ENCODE results near the gene MPPED1. TPM values are rescaled to one million over a fixed set of nuclear protein-coding genes. Genes with fewer than 3 reads are reported as not detected.

MPPED1 gene
- polyA plus RNA-seq, 1 of the 3 experiments (the other 2 are of a cell fraction), result 0.03 TPM

DNA sequence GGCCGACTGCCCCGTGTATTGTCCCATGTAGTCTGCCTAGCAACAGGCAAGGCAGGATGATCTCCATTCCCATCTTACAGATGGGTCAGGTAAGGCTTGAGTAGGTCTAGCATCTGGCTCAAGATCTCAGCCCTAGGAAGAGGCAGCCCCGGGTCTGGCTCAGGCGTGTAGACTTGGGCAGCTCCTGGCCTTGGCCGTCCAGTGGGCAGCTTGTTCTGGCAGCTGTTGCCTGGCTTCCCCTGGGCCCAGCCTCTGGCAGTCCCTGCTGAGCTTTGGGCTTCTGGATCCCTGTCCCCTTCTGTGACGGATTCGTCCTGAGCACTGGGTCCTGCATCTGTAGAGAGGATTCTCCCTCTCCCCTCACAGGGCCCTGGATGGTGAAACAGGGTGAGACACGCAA, 72.4 kb downstream of the MPPED1 start:
- H3K9me3 ChIP-seq, result no peaks in the 10 kb centered on the region
- no peak overlapping the region for H2AFZ ChIP-seq (ENCODE audit: low read depth)
- CTCF ChIA-PET, result no interaction called here
- TF ChIP-seq GATA2 (CRISPR knock-in tag; IDR thresholded peaks at IDR 0.05), result no peak
- TF ChIP-seq EZH2phosphoT487 (IDR thresholded peaks at IDR 0.05; ENCODE audit: borderline replicate concordance, low read depth), result no peak
- no peak for TF ChIP-seq CHD2 (IDR thresholded peaks at IDR 0.05; ENCODE audit: low read length, partially characterized antibody)
- TF ChIP-seq JUND (IDR thresholded peaks at IDR 0.05), result no peak
- no peaks in the 10 kb centered on the region for H3F3A ChIP-seq (replicated peaks; ENCODE audit: insufficient read depth)
- H3K9me2 ChIP-seq, result no peaks in the 10 kb centered on the region
- no peaks in the 10 kb centered on the region for H3K36me3 ChIP-seq (replicated peaks in 1 of 2; ENCODE audit: control insufficient read depth in 1 of 2, insufficient read depth in 2 of 2, low read length in 1 of 2)
- H3K9ac ChIP-seq, result no peak overlapping the region
- no peaks in the 10 kb centered on the region for H3K27me3 ChIP-seq (ENCODE audit: insufficient read depth)
- WGBS (ENCODE audit: low lambda C conversion rate), result no CpG with 5 or more reads among the region's 8 CpGs
- DNase-seq, result no peak
- H3K4me2 ChIP-seq, result no peak overlapping the region
- H3K4me3 ChIP-seq (ENCODE audit: low read depth in 2 of 2, low read length in 1 of 2), result no peak overlapping the region
- H3K79me2 ChIP-seq (ENCODE audit: insufficient read depth), result no peaks in the 10 kb centered on the region
- no peaks in the 10 kb centered on the region for H4K20me1 ChIP-seq (ENCODE audit: insufficient read depth)
- peaks cover 0 to 3% of the 10 kb centered on the region in 2 experiments; a peak in 1 of 4 replicates for H3K4me1 ChIP-seq (ENCODE audit: control insufficient read depth in 1 of 2, insufficient read depth in 2 of 2, low read depth in 1 of 2, low read length in 1 of 2)
- POLR2A ChIA-PET, result no interaction called here
- H3K27ac ChIP-seq (ENCODE audit: low read depth in 2 of 2, low read length in 1 of 2), result no peak overlapping the region

DNA sequence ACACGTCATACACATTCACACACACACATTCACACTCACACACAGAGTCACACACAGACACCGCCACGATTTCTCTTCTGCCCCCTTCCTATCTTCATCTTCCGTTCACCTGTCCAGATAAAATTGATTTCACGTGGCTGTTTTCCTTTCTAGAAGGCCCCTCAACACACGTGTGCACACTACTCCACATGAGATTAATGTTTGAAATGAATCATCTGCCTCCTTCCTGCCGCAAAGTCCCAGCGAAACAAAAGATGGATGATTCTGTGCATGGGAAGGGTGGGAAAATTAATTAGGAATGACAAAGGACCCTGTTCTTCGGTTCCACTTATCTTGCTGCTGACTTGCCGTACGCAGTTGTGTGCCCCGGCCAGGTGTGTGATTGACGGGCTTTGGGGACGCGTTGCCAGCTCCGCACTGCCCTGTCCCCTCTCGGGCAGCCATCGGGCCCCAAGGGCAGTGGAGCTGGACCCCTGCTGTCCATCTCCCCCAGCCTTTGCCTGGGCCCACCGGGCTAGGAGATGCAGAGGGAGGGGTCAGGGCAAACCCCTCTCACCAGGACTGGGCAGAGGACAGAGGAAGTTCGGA, 73.8 kb downstream of the MPPED1 start:
- Histone ChIP-seq H3K79me2 (ENCODE audit: insufficient read depth) (no peaks in the 10 kb centered on the region), H2AFZ (ENCODE audit: low read depth) (no peak overlapping the region), H3K36me3 (replicated peaks in 1 of 2; ENCODE audit: control insufficient read depth in 1 of 2, insufficient read depth in 2 of 2, low read length in 1 of 2) (no peaks in the 10 kb centered on the region), H4K20me1 (ENCODE audit: insufficient read depth) (no peaks in the 10 kb centered on the region), H3K4me1 (ENCODE audit: control insufficient read depth in 1 of 2, insufficient read depth in 2 of 2, low read depth in 1 of 2, low read length in 1 of 2) (peaks cover 0 to 3% of the 10 kb centered on the region in 2 experiments; a peak in 1 of 4 replicates), H3K9ac (no peak overlapping the region), H3F3A (replicated peaks; ENCODE audit: insufficient read depth) (no peaks in the 10 kb centered on the region), H3K9me3 (no peaks in the 10 kb centered on the region), H3K9me2 (no peaks in the 10 kb centered on the region), H3K27me3 (ENCODE audit: insufficient read depth) (no peaks in the 10 kb centered on the region), H3K4me3 (ENCODE audit: low read depth in 2 of 2, low read length in 1 of 2) (no peak overlapping the region), H3K4me2 (no peak overlapping the region), H3K27ac (ENCODE audit: low read depth in 2 of 2, low read length in 1 of 2) (no peak overlapping the region)
- TF ChIP-seq FOSL2 (IDR thresholded peaks at IDR 0.05; ENCODE audit: borderline replicate concordance, low read depth) (no peak), FOXJ3 (CRISPR knock-in tag; IDR thresholded peaks at IDR 0.05) (no peak), MAX (IDR thresholded peaks at IDR 0.05; ENCODE audit: low read depth) (no peak)
- DNase-seq, result no peak
- WGBS (ENCODE audit: low lambda C conversion rate), result 61% methylated on average over 15 of the region's 20 CpGs
- POLR2A ChIA-PET, result no interaction called here
- CTCF ChIA-PET, result no interaction called here

DNA sequence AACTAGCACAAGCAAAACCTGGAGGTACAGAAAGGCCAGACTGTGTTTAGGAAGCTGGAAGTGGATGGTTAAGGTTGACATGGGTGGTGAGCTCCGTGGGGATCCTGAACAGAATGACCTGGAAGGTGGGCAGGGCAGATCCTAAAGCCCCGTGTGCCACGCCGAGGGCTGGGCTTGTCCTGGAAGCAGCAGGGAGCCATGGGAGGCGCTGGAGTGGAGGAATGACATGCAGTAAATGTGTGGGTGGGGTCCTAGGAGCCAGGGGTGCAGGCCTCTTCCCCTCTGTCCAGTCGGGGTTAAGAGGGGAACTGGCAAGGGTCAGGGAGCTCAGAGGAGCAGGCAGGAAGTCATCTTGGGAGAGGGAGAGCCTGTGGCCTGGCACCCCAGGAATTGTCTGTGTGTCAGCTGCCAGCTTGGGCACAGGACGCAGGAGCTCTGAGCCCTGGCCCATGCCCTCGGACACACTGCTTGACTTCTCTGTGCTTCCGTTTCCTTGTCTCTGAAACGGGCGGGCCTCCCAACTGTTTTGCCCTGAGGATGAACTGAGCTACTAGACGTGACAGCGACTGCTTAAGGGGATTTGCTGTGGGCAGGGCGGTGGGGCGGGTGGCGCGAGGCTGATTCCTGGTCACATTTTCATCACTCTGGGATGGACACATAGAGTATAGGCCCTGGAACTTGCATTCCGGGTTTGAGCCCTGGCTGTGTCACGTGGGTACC, 75.7 kb downstream of the MPPED1 start:
- WGBS (ENCODE audit: low lambda C conversion rate), result 75% methylated on average over 8 of the region's 19 CpGs
- TF ChIP-seq CTCF (IDR thresholded peaks at IDR 0.05) (no peak), YY1 (IDR thresholded peaks at IDR 0.05; ENCODE audit: low read depth) (no peak), RAD21 (IDR thresholded peaks at IDR 0.05; ENCODE audit: low read length) (no peak), RCOR1 (IDR thresholded peaks at IDR 0.05; ENCODE audit: low read length) (no peak), POLR2AphosphoS5 (IDR thresholded peaks at IDR 0.05; ENCODE audit: low read depth, low read length) (no peak), NFIC (IDR thresholded peaks at IDR 0.05; ENCODE audit: borderline replicate concordance) (no peak), RXRA (IDR thresholded peaks at IDR 0.05; ENCODE audit: borderline replicate concordance, low read depth) (no peak), RFX5 (IDR thresholded peaks at IDR 0.05; ENCODE audit: low read length) (no peak), JUND (IDR thresholded peaks at IDR 0.05) (no peak), MAX (IDR thresholded peaks at IDR 0.05; ENCODE audit: low read depth) (no peak), GATA2 (CRISPR knock-in tag; IDR thresholded peaks at IDR 0.05) (no peak)
- TF ChIP-seq, protein P1, sequence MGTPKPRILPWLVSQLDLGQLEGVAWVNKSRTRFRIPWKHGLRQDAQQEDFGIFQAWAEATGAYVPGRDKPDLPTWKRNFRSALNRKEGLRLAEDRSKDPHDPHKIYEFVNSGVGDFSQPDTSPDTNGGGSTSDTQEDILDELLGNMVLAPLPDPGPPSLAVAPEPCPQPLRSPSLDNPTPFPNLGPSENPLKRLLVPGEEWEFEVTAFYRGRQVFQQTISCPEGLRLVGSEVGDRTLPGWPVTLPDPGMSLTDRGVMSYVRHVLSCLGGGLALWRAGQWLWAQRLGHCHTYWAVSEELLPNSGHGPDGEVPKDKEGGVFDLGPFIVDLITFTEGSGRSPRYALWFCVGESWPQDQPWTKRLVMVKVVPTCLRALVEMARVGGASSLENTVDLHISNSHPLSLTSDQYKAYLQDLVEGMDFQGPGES (IDR thresholded peaks at IDR 0.05; ENCODE audit: low read depth, low read length), result no peak
- TF ChIP-seq, protein P2, sequence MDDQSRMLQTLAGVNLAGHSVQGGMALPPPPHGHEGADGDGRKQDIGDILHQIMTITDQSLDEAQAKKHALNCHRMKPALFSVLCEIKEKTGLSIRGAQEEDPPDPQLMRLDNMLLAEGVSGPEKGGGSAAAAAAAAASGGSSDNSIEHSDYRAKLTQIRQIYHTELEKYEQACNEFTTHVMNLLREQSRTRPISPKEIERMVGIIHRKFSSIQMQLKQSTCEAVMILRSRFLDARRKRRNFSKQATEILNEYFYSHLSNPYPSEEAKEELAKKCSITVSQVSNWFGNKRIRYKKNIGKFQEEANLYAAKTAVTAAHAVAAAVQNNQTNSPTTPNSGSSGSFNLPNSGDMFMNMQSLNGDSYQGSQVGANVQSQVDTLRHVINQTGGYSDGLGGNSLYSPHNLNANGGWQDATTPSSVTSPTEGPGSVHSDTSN (IDR thresholded peaks at IDR 0.05), result no peak

More for the DNA sequence above, 75.7 kb downstream of the MPPED1 start:
- no peak overlapping the region for H3K9ac ChIP-seq
- no peak overlapping the region for H3K4me3 ChIP-seq (ENCODE audit: low read depth in 2 of 2, low read length in 1 of 2)
- H3K4me2 ChIP-seq, result no peak overlapping the region
- no peaks in the 10 kb centered on the region for H3K36me3 ChIP-seq (replicated peaks in 1 of 2; ENCODE audit: control insufficient read depth in 1 of 2, insufficient read depth in 2 of 2, low read length in 1 of 2)
- peaks cover 0 to 3% of the 10 kb centered on the region in 2 experiments; a peak in 1 of 4 replicates for H3K4me1 ChIP-seq (ENCODE audit: control insufficient read depth in 1 of 2, insufficient read depth in 2 of 2, low read depth in 1 of 2, low read length in 1 of 2)
- no peak overlapping the region for H3K27ac ChIP-seq (ENCODE audit: low read depth in 2 of 2, low read length in 1 of 2)
- ChIA-PET CTCF (no interaction called here), POLR2A (no interaction called here)
- no peak overlapping the region for H2AFZ ChIP-seq (ENCODE audit: low read depth)
- no peaks in the 10 kb centered on the region for H3K9me2 ChIP-seq
- no peaks in the 10 kb centered on the region for H3K27me3 ChIP-seq (ENCODE audit: insufficient read depth)
- H3K79me2 ChIP-seq (ENCODE audit: insufficient read depth), result no peaks in the 10 kb centered on the region
- no peak for DNase-seq
- no peaks in the 10 kb centered on the region for H3K9me3 ChIP-seq
- H3F3A ChIP-seq (replicated peaks; ENCODE audit: insufficient read depth), result no peaks in the 10 kb centered on the region
- H4K20me1 ChIP-seq (ENCODE audit: insufficient read depth), result no peaks in the 10 kb centered on the region
